Astrocyte (in vitro differentiated cells and primary cell): Measurements from ENCODE around the gene WFDC9.

Source experiments
- EZH2 ChIP-seq: IDR thresholded peaks from 2 replicates; pipeline ENCODE4 v1.6.1; 2012; ENCODE audit warnings: mild to moderate bottlenecking, low read length, inconsistent platforms; ENCODE audit not compliant: insufficient read depth
- TF ChIP-seq, protein P1 (sequence below): IDR thresholded peaks from 2 replicates; pipeline ENCODE4 v1.5.1; 2011; ENCODE audit warnings: low read depth, mild to moderate bottlenecking, inconsistent platforms, low read length, moderate library complexity; ENCODE audit not compliant: insufficient read depth

DNA sequence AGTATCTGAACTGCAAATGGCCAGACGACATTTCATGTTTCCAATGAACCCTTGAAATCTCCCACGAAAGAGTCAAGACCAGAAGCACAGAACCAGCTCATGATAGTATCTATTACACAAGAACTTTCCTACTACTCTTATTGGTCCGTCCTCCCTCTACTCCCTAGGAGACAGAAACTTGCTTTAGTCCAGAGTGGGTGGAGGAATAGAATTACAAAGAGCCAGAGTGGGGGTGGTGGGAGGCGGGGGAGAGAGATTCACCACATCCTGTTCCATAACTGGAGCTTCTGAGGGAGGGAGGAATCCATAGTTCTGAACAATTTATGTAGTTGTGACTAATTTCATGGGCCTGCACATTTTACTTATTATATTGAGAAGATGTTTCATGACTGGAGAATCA, 20.0 kb downstream of the WFDC9 start:
- TF ChIP-seq, protein P1, sequence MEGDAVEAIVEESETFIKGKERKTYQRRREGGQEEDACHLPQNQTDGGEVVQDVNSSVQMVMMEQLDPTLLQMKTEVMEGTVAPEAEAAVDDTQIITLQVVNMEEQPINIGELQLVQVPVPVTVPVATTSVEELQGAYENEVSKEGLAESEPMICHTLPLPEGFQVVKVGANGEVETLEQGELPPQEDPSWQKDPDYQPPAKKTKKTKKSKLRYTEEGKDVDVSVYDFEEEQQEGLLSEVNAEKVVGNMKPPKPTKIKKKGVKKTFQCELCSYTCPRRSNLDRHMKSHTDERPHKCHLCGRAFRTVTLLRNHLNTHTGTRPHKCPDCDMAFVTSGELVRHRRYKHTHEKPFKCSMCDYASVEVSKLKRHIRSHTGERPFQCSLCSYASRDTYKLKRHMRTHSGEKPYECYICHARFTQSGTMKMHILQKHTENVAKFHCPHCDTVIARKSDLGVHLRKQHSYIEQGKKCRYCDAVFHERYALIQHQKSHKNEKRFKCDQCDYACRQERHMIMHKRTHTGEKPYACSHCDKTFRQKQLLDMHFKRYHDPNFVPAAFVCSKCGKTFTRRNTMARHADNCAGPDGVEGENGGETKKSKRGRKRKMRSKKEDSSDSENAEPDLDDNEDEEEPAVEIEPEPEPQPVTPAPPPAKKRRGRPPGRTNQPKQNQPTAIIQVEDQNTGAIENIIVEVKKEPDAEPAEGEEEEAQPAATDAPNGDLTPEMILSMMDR: no peak
- no peak for TF ChIP-seq EZH2
